GM23338 (cell line): ENCODE data around the gene FUT3. TPM values are rescaled to one million over a fixed set of nuclear protein-coding genes. Genes with fewer than 3 reads are reported as not detected.

ENCODE experiments used
- ATAC-seq: fragments of 200-7000 bp; cut with Tn5 transposase; 3 replicates; pipeline ENCODE4 v1.9.1; 2020
- DNase-seq: peaks from one replicate; pipeline ENCODE4 v3.0.0-alpha.2; 2015; ENCODE audit warnings: low spot score
- H2AFZ ChIP-seq: fragments of 200-600 bp; sonication (generic); 2 replicates; pipeline ENCODE4 v1.8.0; 2016; ENCODE audit warnings: antibody characterized with exemption, mild to moderate bottlenecking, moderate library complexity
- H3F3A ChIP-seq: fragments of 200-600 bp; sonication (generic); replicated peaks from 2 replicates; pipeline ENCODE4 v1.8.0; 2017; ENCODE audit warnings: antibody characterized with exemption, mixed run types, low read depth
- H3K27ac ChIP-seq: fragments of 200-600 bp; sonication (generic); 2 replicates; pipeline ENCODE4 v1.6.1; 2016; ENCODE audit warnings: low read depth
- H3K27me3 ChIP-seq: fragments of 200-600 bp; sonication (generic); 2 replicates; pipeline ENCODE4 v1.8.0; 2016; ENCODE audit warnings: mild to moderate bottlenecking, mixed run types, moderate library complexity; ENCODE audit not compliant: insufficient read depth
- H3K36me3 ChIP-seq: fragments of 200-600 bp; sonication (generic); 2 replicates; pipeline ENCODE4 v1.8.0; 2016; ENCODE audit warnings: mild to moderate bottlenecking; ENCODE audit not compliant: insufficient read depth
- H3K4me1 ChIP-seq: fragments of 200-600 bp; sonication (generic); 2 replicates; pipeline ENCODE4 v1.8.0; 2016; ENCODE audit warnings: mild to moderate bottlenecking, moderate library complexity; ENCODE audit not compliant: insufficient read depth
- H3K4me2 ChIP-seq: fragments of 200-600 bp; sonication (generic); 2 replicates; pipeline ENCODE4 v1.7.1; 2017; ENCODE audit warnings: mixed run types
- H3K4me3 ChIP-seq: fragments of 200-600 bp; sonication (generic); 2 replicates; pipeline ENCODE4 v1.6.1; 2016; ENCODE audit warnings: mixed run types
- H3K79me2 ChIP-seq: fragments of 200-600 bp; sonication (generic); replicated peaks from 2 replicates; pipeline ENCODE4 v1.8.0; 2017; ENCODE audit warnings: mild to moderate bottlenecking; ENCODE audit not compliant: insufficient read depth
- H3K9me2 ChIP-seq: fragments of 200-600 bp; sonication (generic); 2 replicates; pipeline ENCODE4 v1.8.0; 2017; ENCODE audit not compliant: insufficient read depth
- H4K20me1 ChIP-seq: fragments of 200-600 bp; sonication (generic); replicated peaks from 2 replicates; pipeline ENCODE4 v1.8.0; 2017; ENCODE audit warnings: mild to moderate bottlenecking; ENCODE audit not compliant: insufficient read depth
- H3K27ac Mint-ChIP-seq: 2 replicates; pipeline ENCODE4 v1.8.0; 2020; ENCODE audit warnings: inconsistent platforms, mild to moderate bottlenecking, moderate library complexity, mixed read lengths
- H3K27me3 Mint-ChIP-seq: 3 replicates; pipeline ENCODE4 v1.8.0; 2022; ENCODE audit warnings: low read depth, mild to moderate bottlenecking, moderate library complexity, mixed read lengths, inconsistent platforms; ENCODE audit not compliant: insufficient read depth, poor library complexity
- H3K36me3 Mint-ChIP-seq: 3 replicates; pipeline ENCODE4 v1.8.0; 2021; ENCODE audit warnings: low read depth, mild to moderate bottlenecking, inconsistent platforms, moderate library complexity, mixed read lengths
- H3K4me1 Mint-ChIP-seq: 3 replicates; pipeline ENCODE4 v1.8.0; 2020; ENCODE audit warnings: mild to moderate bottlenecking, inconsistent platforms, mixed read lengths
- H3K4me3 Mint-ChIP-seq: 3 replicates; pipeline ENCODE4 v1.8.0; 2021; ENCODE audit warnings: moderate library complexity, mild to moderate bottlenecking, inconsistent platforms, mixed read lengths
- H3K9me3 Mint-ChIP-seq: 3 replicates; pipeline ENCODE4 v1.8.0; 2020; ENCODE audit warnings: moderate library complexity, mild to moderate bottlenecking, inconsistent platforms, mixed read lengths
- ETS1 ChIP-seq: IDR thresholded peaks from 2 replicates; pipeline ENCODE4 v1.6.1; 2016; ENCODE audit warnings: antibody characterized with exemption
- EZH2 ChIP-seq: fragments of 200-600 bp; sonication (generic); IDR thresholded peaks from one replicate; pipeline ENCODE4 v1.8.0; 2017; ENCODE audit warnings: antibody characterized with exemption, mild to moderate bottlenecking, low read depth; ENCODE audit not compliant: unreplicated experiment
- EZH2phosphoT487 ChIP-seq: fragments of 200-600 bp; sonication (generic); IDR thresholded peaks from one replicate; pipeline ENCODE4 v1.8.1; 2018; ENCODE audit warnings: antibody characterized with exemption; ENCODE audit not compliant: unreplicated experiment
- JUNB ChIP-seq: IDR thresholded peaks from one replicate; pipeline ENCODE4 v1.6.1; 2016; ENCODE audit warnings: antibody characterized with exemption; ENCODE audit not compliant: unreplicated experiment
- NANOG ChIP-seq: IDR thresholded peaks from 2 replicates; pipeline ENCODE4 v1.6.1; 2016; ENCODE audit warnings: antibody characterized with exemption, borderline replicate concordance
- POLR2AphosphoS5 ChIP-seq: IDR thresholded peaks from 2 replicates; pipeline ENCODE4 v1.6.1; 2016; ENCODE audit warnings: antibody characterized with exemption, low read depth
- REST ChIP-seq: IDR thresholded peaks from one replicate; pipeline ENCODE4 v1.6.1; 2018; ENCODE audit warnings: antibody characterized with exemption; ENCODE audit not compliant: unreplicated experiment
- STAT1 ChIP-seq: IDR thresholded peaks from one replicate; pipeline ENCODE4 v1.6.1; 2016; ENCODE audit warnings: antibody characterized with exemption; ENCODE audit not compliant: unreplicated experiment
- polyA plus RNA-seq: library from polyadenylated mRNA; unstranded; fragments of >200 nt; fragmentation: Nextera tagmentation; extraction: Ambion mirVana; gene quantifications from 2 replicates; pipeline ENCODE4 v1.2.1, GENCODE V29; 2016
- total RNA-seq: library from RNA; depleted of rRNA; stranded (reverse); fragments of >200 nt; shearing (Covaris generic); gene quantifications from 2 replicates; pipeline ENCODE4 v1.2.3, GENCODE V29; 2014

The FUT3 gene
- total and polyA plus RNA-seq, 2 experiments from 2014 or later, result 0.45 TPM; not detected in 1

- TF ChIP-seq REST (no peak), NANOG (no peak), ETS1 (no peak), JUNB (no peak)
These were observed 36.4 kb downstream of the FUT3 start (continued) for GRCh38 chr19:5814852-5815246.

- H3K4me1 ChIP-seq, result no peaks in the 10 kb centered on the region
- Mint-ChIP-seq H3K4me3 (no peak overlapping the region), H3K9me3 (no peaks in the 10 kb centered on the region), H3K36me3 (no peaks in the 10 kb centered on the region), H3K27me3 (peaks cover 14% of the 10 kb centered on the region), H3K27ac (no peak overlapping the region), H3K4me1 (no peaks in the 10 kb centered on the region)
- no peak for ATAC-seq
- H2AFZ ChIP-seq, result no peak overlapping the region
- no peaks in the 10 kb centered on the region for H3K79me2 ChIP-seq
- no peaks in the 10 kb centered on the region for H3F3A ChIP-seq
- no peaks in the 10 kb centered on the region for H3K36me3 ChIP-seq
- H3K4me3 ChIP-seq, result no peak overlapping the region
- H3K9me2 ChIP-seq, result no peaks in the 10 kb centered on the region
- no peaks in the 10 kb centered on the region; the same call in 1 of the 2 replicates for H4K20me1 ChIP-seq
- no peak overlapping the region for H3K27ac ChIP-seq
- no peak for TF ChIP-seq JUNB
- no peak for DNase-seq
- no peaks in the 10 kb centered on the region for H3K27me3 ChIP-seq
- H3K4me2 ChIP-seq, result no peak overlapping the region
These were observed 37.0 kb downstream of the FUT3 start for GRCh38 chr19:5814123-5814851.

GRCh38 chr19:5811117-5811516, 40.1 kb downstream of the FUT3 start:
- Histone ChIP-seq H3K9me2 (no peaks in the 10 kb centered on the region), H3K4me2 (no peak overlapping the region)
- H3K36me3 Mint-ChIP-seq, result no peaks in the 10 kb centered on the region; the same call in 2 of the 3 replicates

More at GRCh38 chr19:5811117-5811516, 40.1 kb downstream of the FUT3 start:
- Histone ChIP-seq H2AFZ (no peak overlapping the region), H3K4me1 (peaks cover 6% of the 10 kb centered on the region; the same call in 1 of the 2 replicates), H3F3A (no peaks in the 10 kb centered on the region), H3K27me3 (no peaks in the 10 kb centered on the region), H3K4me3 (no peak overlapping the region), H3K79me2 (no peaks in the 10 kb centered on the region), H3K36me3 (no peaks in the 10 kb centered on the region), H3K27ac (no peak overlapping the region), H4K20me1 (no peaks in the 10 kb centered on the region; the same call in 1 of the 2 replicates)
- no peak for ATAC-seq
- H3K27ac Mint-ChIP-seq, result no peak overlapping the region
- no peak for DNase-seq
- H3K4me3 Mint-ChIP-seq, result no peak overlapping the region
- H3K9me3 Mint-ChIP-seq, result no peaks in the 10 kb centered on the region
- H3K27me3 Mint-ChIP-seq, result peaks cover 17% of the 10 kb centered on the region
- H3K4me1 Mint-ChIP-seq, result peaks cover 10% of the 10 kb centered on the region
- TF ChIP-seq STAT1 (no peak), EZH2 (no peak), NANOG (no peak), ETS1 (no peak), REST (no peak), EZH2phosphoT487 (no peak), POLR2AphosphoS5 (no peak)
